IMR-90 (cell line): ENCODE data around the gene METRNL. TPM values are rescaled to one million over a fixed set of nuclear protein-coding genes. Genes with fewer than 3 reads are reported as not detected.

Experiments used
- ATAC-seq: fragments of 200-7000 bp; cut with Tn5 transposase; 2 replicates; pipeline ENCODE4 v1.9.1; 2020; ENCODE audit warnings: low read depth, mild to moderate bottlenecking, moderate library complexity
- BruUV-seq: library from RNA; stranded (reverse); fragments of 400-500 nt; replicated peaks from 2 replicates; lab custom pipeline; 2021; lab: Mats Ljungman, UMichigan
- CTCF ChIA-PET: fragments of 300-600 bp; formaldehyde crosslinking; extraction: SDS; loops from one replicate; lab custom pipeline; 2021; ENCODE audit warnings: antibody characterized with exemption; lab: Yijun Ruan, JAX
- POLR2A ChIA-PET: fragments of 300-600 bp; sonication (Branson Sonifier 250); formaldehyde crosslinking; loops from one replicate; lab custom pipeline; 2022; ENCODE audit warnings: antibody characterized with exemption; ENCODE audit not compliant: unreplicated experiment; lab: Charles Lee
- DNase-seq: peaks from one replicate; pipeline ENCODE4 v3.0.0; 2013
- H2AFZ ChIP-seq: replicated peaks from 2 replicates; pipeline ENCODE3; 2013; ENCODE audit warnings: low read length, mild to moderate bottlenecking; ENCODE audit not compliant: poor library complexity
- H2AK5ac ChIP-seq: 2 replicates; pipeline ENCODE4 v1.6.1; 2013; ENCODE audit warnings: low read depth, low read length, inconsistent platforms
- H2AK9ac ChIP-seq: replicated peaks from 2 replicates; pipeline ENCODE3; 2013; ENCODE audit warnings: mild to moderate bottlenecking, low read depth, low read length, moderate library complexity; ENCODE audit not compliant: poor library complexity
- H2BK120ac ChIP-seq: 2 replicates; pipeline ENCODE4 v1.6.1; 2013; ENCODE audit warnings: low read depth, low read length, inconsistent platforms
- H2BK15ac ChIP-seq: 3 replicates; pipeline ENCODE4 v1.6.1; 2013; ENCODE audit warnings: low read depth, low read length, inconsistent platforms
- H2BK20ac ChIP-seq: 2 replicates; pipeline ENCODE4 v1.6.1; 2013; ENCODE audit warnings: low read depth, mild to moderate bottlenecking, inconsistent platforms, low read length, moderate library complexity
- H2BK5ac ChIP-seq: 2 replicates; pipeline ENCODE4 v1.6.1; 2013; ENCODE audit warnings: mild to moderate bottlenecking, low read depth, low read length, inconsistent platforms; ENCODE audit not compliant: poor library complexity, severe bottlenecking
- H3K14ac ChIP-seq: replicated peaks from 2 replicates; pipeline ENCODE4 v1.6.1; 2013; ENCODE audit warnings: low read depth, low read length, inconsistent platforms
- H3K18ac ChIP-seq: 2 replicates; pipeline ENCODE4 v1.6.1; 2013; ENCODE audit warnings: low read depth, low read length, control low read depth
- H3K23ac ChIP-seq: 2 replicates; pipeline ENCODE4 v1.6.1; 2013; ENCODE audit warnings: low read depth, low read length, inconsistent platforms
- H3K27ac ChIP-seq: 2 replicates; pipeline ENCODE4 v1.5.1; 2013; ENCODE audit warnings: mild to moderate bottlenecking, control low read depth, low read length; ENCODE audit not compliant: insufficient read depth
- H3K27me3 ChIP-seq: 2 replicates; pipeline ENCODE4 v1.6.1; 2013; ENCODE audit warnings: low read length; ENCODE audit not compliant: control insufficient read depth, insufficient read depth
- H3K36me3 ChIP-seq: 2 replicates; pipeline ENCODE4 v1.6.1; 2013; ENCODE audit warnings: low read length, mixed read lengths; ENCODE audit not compliant: control insufficient read depth, insufficient read depth
- H3K4ac ChIP-seq: 2 replicates; pipeline ENCODE4 v1.6.1; 2013; ENCODE audit warnings: low read depth, low read length, inconsistent platforms
- H3K4me1 ChIP-seq: 2 replicates; pipeline ENCODE4 v1.6.1; 2013; ENCODE audit warnings: low read length, mixed read lengths; ENCODE audit not compliant: control insufficient read depth, insufficient read depth
- H3K4me2 ChIP-seq: 2 replicates; pipeline ENCODE4 v1.6.1; 2013; ENCODE audit warnings: low read depth, mild to moderate bottlenecking, control low read depth, low read length, moderate library complexity
- H3K4me3 ChIP-seq: 2 replicates; pipeline ENCODE4 v1.5.1; 2013; ENCODE audit warnings: low read depth, mild to moderate bottlenecking, control low read depth, low read length, moderate library complexity; ENCODE audit not compliant: insufficient read depth
- H3K56ac ChIP-seq: 2 replicates; pipeline ENCODE4 v1.6.1; 2013; ENCODE audit warnings: low read length, inconsistent platforms; ENCODE audit not compliant: insufficient read depth; ENCODE audit errors: extremely low read depth
- H3K79me1 ChIP-seq, 2 experiments: 2 replicates each; pipeline ENCODE4 v1.6.1; 2013; ENCODE audit warnings: low read length in 2 of 2, inconsistent platforms in 1 of 2, low read depth in 1 of 2
- H3K9ac ChIP-seq: 2 replicates; pipeline ENCODE4 v1.6.1; 2013; ENCODE audit warnings: low read depth, low read length, control low read depth
- H3K9me1 ChIP-seq: 2 replicates; pipeline ENCODE4 v1.6.1; 2013; ENCODE audit warnings: low read length, inconsistent platforms; ENCODE audit not compliant: insufficient read depth
- H3K9me3 ChIP-seq: 2 replicates; pipeline ENCODE4 v1.6.1; 2013; ENCODE audit warnings: low read length; ENCODE audit not compliant: control insufficient read depth, insufficient read depth
- H4K20me1 ChIP-seq: 2 replicates; pipeline ENCODE4 v1.6.1; 2013; ENCODE audit warnings: low read length, inconsistent platforms; ENCODE audit not compliant: insufficient read depth
- H4K5ac ChIP-seq: 2 replicates; pipeline ENCODE4 v1.6.1; 2013; ENCODE audit warnings: mild to moderate bottlenecking, low read depth, low read length, control low read depth
- H4K8ac ChIP-seq, 2 experiments: 2 replicates each; pipeline ENCODE4 v1.6.1; 2013; ENCODE audit warnings: low read depth in 2 of 2, low read length in 2 of 2, control low read depth in 1 of 2, inconsistent platforms in 1 of 2
- H4K91ac ChIP-seq: 2 replicates; pipeline ENCODE4 v1.6.1; 2013; ENCODE audit warnings: low read depth, low read length, inconsistent platforms; ENCODE audit not compliant: insufficient read depth
- POLR2A ChIP-seq: IDR thresholded peaks from 2 replicates; pipeline ENCODE4 v1.6.1; 2012; ENCODE audit warnings: mild to moderate bottlenecking, low read depth, low read length
- SMC3 ChIP-seq: fragments of 150-350 bp; IDR thresholded peaks from 2 replicates; pipeline ENCODE4 v1.6.1; 2016; ENCODE audit warnings: low read depth, mild to moderate bottlenecking, antibody characterized with exemption, low read length, moderate library complexity
- WGBS, 2 experiments: methylation state at CpG; one replicate each; pipeline versions ENCODE4 v1.1.5 to v1.1.7; 2013; ENCODE audit warnings: missing lambda C conversion rate in 2 of 2; ENCODE audit not compliant: insufficient read length in 1 of 2; ENCODE audit errors: extremely low coverage in 2 of 2; 5-methylcytosine and 5-hydroxymethylcytosine counted together
- dilution Hi-C: fragments of 300-500 bp; cut with HindIII; formaldehyde crosslinking; loops from one replicate; pipeline ENCODE4 v1.14.3; 2018; ENCODE audit warnings: low sequenced_read_pairs; ENCODE audit not compliant: unreplicated experiment
- in situ Hi-C: fragments of 300-500 bp; cut with MboI; formaldehyde crosslinking; loops from 3 replicates; pipeline ENCODE4 v1.14.3; 2019; ENCODE audit warnings: low sequenced_read_pairs, inconsistent platforms, mixed read lengths
- intact Hi-C: fragments of 100-400 bp; cut with micrococcal nuclease; formaldehyde crosslinking; loops from 2 replicates; pipeline ENCODE4 v1.10.0; 2022
- polyA plus RNA-seq, 3 experiments: library from polyadenylated mRNA; depleted of rRNA; stranded (reverse); fragments of >200 nt; gene quantifications; 2 replicates each; pipeline ENCODE4 v1.2.3, GENCODE V29; 2012; ENCODE audit warnings: low replicate concordance in 1 of 3
- total RNA-seq: library from RNA; depleted of rRNA; stranded (reverse); fragments of >200 nt; gene quantifications from 2 replicates; pipeline ENCODE4 v1.2.3, GENCODE V29; 2012

Gene METRNL
- total and polyA plus RNA-seq, 2 of the 4 experiments (the other 2 are of a cell fraction), result 17.9 to 48.2 TPM

DNA sequence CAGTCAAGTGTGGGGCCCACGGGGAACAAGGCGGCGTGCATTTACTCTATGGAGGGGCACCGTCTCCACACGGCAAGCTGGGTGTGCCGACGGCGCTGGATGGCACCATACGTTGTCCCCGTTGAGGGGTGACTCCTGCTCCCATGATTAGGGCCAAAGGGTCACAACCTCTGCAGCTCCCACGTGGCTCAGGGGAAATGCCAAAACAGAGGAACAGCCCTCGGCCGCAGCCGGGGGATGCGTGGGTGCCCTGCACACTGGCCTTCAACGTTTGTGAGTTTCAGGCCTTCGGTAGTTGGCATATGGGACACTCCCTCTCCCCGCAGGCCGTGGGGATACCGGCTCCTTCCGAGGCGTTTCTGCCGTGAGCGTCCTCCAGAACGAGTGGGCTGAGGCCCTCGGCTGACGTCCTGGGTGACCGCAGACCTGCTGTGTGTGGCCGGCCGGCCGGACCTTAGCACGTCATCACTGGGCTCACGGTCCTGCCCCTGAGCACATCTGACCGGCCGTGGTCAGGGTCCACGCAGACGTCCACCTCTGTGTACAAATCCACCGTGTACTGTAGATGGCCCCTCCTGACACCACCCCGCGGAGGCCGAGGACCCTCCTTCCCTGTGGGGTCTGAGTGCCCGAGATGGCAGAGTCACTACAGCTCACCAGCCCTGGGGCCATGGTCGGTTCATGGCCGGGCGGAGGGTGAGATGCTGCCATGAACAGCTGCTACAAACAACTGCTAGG lies 4.8 kb upstream of the METRNL start (continued):
- no peak for TF ChIP-seq POLR2A

DNA sequence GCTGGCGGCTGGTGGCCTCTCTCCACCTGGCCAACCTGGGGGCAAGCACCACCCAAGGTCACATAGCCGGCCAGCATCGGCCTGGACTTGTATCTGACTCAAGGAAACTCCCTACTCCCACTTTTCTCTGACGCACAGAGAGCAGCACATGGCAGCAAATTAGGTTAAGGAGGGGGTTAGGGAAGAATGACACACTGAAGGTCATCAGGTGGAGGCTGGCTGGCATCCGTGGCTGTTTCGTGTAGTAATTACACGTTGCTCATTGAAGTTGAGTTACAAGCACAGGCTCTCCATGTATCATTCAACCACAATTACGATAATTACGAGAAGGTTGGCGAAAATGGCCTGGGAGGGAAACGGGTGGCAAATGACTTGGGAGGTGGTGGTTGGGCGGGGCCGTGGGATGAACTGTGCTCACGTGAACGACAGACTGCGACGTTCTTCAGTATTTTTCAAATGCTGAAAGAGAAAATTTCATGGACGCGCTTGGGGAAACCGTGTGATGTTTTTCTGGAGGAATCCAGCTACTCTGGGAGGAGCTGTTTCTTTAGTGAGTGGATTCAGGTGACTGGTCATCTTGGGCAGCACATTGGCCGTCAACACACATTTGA lies 4.0 kb upstream of the METRNL start:
- POLR2A ChIA-PET, result no interaction called here
- Histone ChIP-seq H2BK15ac (no peak overlapping the region), H2AK9ac (no peak overlapping the region), H4K8ac (no peak overlapping the region), H3K9me3 (no peaks in the 10 kb centered on the region), H3K18ac (no peak overlapping the region), H4K5ac (no peak overlapping the region), H3K9me1 (0 out of 2 replicates have a peak, but pooled peaks cover 3% of the 10 kb centered on the region), H3K23ac (no peak overlapping the region), H3K27me3 (peaks cover 9% of the 10 kb centered on the region; the same call in 1 of the 2 replicates), H3K56ac (no peak overlapping the region), H3K9ac (no peak overlapping the region), H3K79me1 (no peaks in the 10 kb centered on the region), H3K4ac (no peak overlapping the region), H3K14ac (no peak overlapping the region), H3K4me1 (peaks cover 2% of the 10 kb centered on the region; the same call in 1 of the 2 replicates), H2AK5ac (peak overlapping the region; percentile 50), H3K36me3 (no peaks in the 10 kb centered on the region), H2BK120ac (no peak overlapping the region), H4K20me1 (no peaks in the 10 kb centered on the region), H3K27ac (no peak overlapping the region), H2BK5ac (no peak overlapping the region), H3K4me3 (no peak overlapping the region), H3K4me2 (no peak overlapping the region), H2BK20ac (no peak overlapping the region), H4K91ac (no peak overlapping the region), H2AFZ (no peak overlapping the region)
- in situ Hi-C loops (no loop called here), intact Hi-C loops (no loop called here), dilution Hi-C loops (no loop called here)
- no TSS peak for BruUV-seq
- WGBS, 2 experiments, result 93% methylated on average over 8 of the region's 21 CpGs; no CpG with 5 or more reads in 1 of the 2 experiments
- CTCF ChIA-PET, result no interaction called here
- ATAC-seq, result no peak
- TF ChIP-seq SMC3, result no peak
- DNase-seq, result no peak
